ENCODE measurements around the gene CCDC57.
"Not testable (repeated sequence)": the region's sequence is repeated elsewhere in the genome, so short reads cannot be mapped to it uniquely, and the experiment has no call there.

Gene CCDC57

GRCh38 chr17:82149401-82150099 lies 63.1 kb downstream of the CCDC57 start:
- Histone ChIP-seq H3K27me3 (no peaks in the 10 kb centered on the region), H3K4me1 (peaks cover 11% of the 10 kb centered on the region), H3K9ac (no peak overlapping the region), H3K27ac (no peak overlapping the region), H3K36me3 (0 out of 2 replicates have a peak, but pooled peaks cover 3% of the 10 kb centered on the region), H3K4me3 (no peak overlapping the region), H3K4me2 (no peak overlapping the region), H3K9me3 (no peaks in the 10 kb centered on the region), H4K20me1 (no peaks in the 10 kb centered on the region)
- no peak for TF ChIP-seq Cebpa-rat (IDR thresholded peaks at IDR 0.05)

- no peaks in the 10 kb centered on the region for H3K9me3 ChIP-seq
- H3K27ac ChIP-seq, result no peak overlapping the region
- H4K20me1 ChIP-seq, result no peaks in the 10 kb centered on the region
- H3K27me3 ChIP-seq, result no peaks in the 10 kb centered on the region
- H3K9ac ChIP-seq, result no peak overlapping the region
- H3K36me3 ChIP-seq, result 0 out of 2 replicates have a peak, but pooled peaks cover under 1% of the 10 kb centered on the region
- no peak overlapping the region for H3K4me2 ChIP-seq
- H3K4me3 ChIP-seq, result no peak overlapping the region
- H3K4me1 ChIP-seq, result peaks cover 6% of the 10 kb centered on the region
- TF ChIP-seq Cebpa-rat (IDR thresholded peaks at IDR 0.05), result no peak
These were observed 63.6 kb downstream of the CCDC57 start for GRCh38 chr17:82148997-82149396.

- no peak for TF ChIP-seq Cebpa-rat (IDR thresholded peaks at IDR 0.05)
- Histone ChIP-seq H3K4me3 (no peak overlapping the region), H3K36me3 (no peaks in the 10 kb centered on the region), H3K9me3 (no peaks in the 10 kb centered on the region), H3K27me3 (no peaks in the 10 kb centered on the region), H3K9ac (no peak overlapping the region), H3K4me2 (no peak overlapping the region), H3K4me1 (no peaks in the 10 kb centered on the region), H3K27ac (no peak overlapping the region), H4K20me1 (no peaks in the 10 kb centered on the region)
These were observed 64.6 kb downstream of the CCDC57 start for GRCh38 chr17:82148011-82148410.

GRCh38 chr17:82146663-82147654 lies 65.7 kb downstream of the CCDC57 start:
- no peaks in the 10 kb centered on the region for H3K27me3 ChIP-seq

DNA sequence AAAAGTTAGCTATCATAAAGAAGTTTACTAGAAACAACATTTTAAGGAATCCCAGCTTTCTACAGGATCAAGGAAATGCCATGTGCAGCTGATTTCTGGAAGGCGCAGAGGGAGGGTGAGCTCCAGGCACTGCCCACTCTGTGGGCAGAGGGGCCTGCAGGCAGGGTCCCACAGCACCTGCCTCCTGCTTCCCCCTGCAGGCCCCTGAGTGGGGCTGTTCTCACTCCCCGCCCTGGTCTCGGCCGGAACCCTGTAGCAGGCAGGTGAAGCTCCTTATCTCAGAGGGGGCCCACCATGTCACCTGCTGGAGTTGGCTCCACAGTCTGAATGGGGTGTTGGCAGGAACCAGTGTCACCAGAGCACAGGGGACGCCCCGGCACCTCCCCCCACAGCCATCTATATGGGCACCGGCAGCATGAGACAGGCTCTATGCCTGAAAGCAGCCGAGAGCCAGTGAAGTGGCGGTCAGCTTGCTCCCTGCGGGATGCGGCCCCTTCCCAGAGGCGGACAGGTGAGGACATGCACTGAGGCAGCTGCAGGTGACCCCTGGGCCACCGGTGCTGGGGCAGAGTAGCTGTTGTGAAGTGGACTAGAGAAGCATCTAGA lies 67.0 kb downstream of the CCDC57 start:
- Histone ChIP-seq H3K27ac (no peak overlapping the region), H3K4me1 (no peaks in the 10 kb centered on the region), H3K27me3 (no peaks in the 10 kb centered on the region), H3K4me3 (no peak overlapping the region), H3K9ac (no peak overlapping the region), H3K36me3 (no peaks in the 10 kb centered on the region), H3K9me3 (no peaks in the 10 kb centered on the region), H4K20me1 (no peaks in the 10 kb centered on the region), H3K4me2 (no peak overlapping the region)
- no peak for TF ChIP-seq Cebpa-rat (IDR thresholded peaks at IDR 0.05)

More at GRCh38 chr17:82146663-82147654, 65.7 kb downstream of the CCDC57 start:
- no peak overlapping the region for H3K27ac ChIP-seq
- H3K9me3 ChIP-seq, result no peaks in the 10 kb centered on the region
- no peaks in the 10 kb centered on the region for H3K4me1 ChIP-seq
- no peaks in the 10 kb centered on the region for H3K36me3 ChIP-seq
- no peak for TF ChIP-seq Cebpa-rat (IDR thresholded peaks at IDR 0.05)
- no peaks in the 10 kb centered on the region for H4K20me1 ChIP-seq
- no peak overlapping the region for H3K4me2 ChIP-seq
- H3K9ac ChIP-seq, result no peak overlapping the region
- no peak overlapping the region for H3K4me3 ChIP-seq

GRCh38 chr17:82143333-82143732 lies 69.3 kb downstream of the CCDC57 start:
- Histone ChIP-seq H3K9me3 (no peaks in the 10 kb centered on the region), H4K20me1 (no peaks in the 10 kb centered on the region), H3K36me3 (no peaks in the 10 kb centered on the region), H3K4me2 (no peak overlapping the region), H3K9ac (no peak overlapping the region), H3K4me1 (no peaks in the 10 kb centered on the region), H3K4me3 (no peak overlapping the region), H3K27me3 (no peaks in the 10 kb centered on the region), H3K27ac (no peak overlapping the region)
- no peak for TF ChIP-seq Cebpa-rat (IDR thresholded peaks at IDR 0.05)

DNA sequence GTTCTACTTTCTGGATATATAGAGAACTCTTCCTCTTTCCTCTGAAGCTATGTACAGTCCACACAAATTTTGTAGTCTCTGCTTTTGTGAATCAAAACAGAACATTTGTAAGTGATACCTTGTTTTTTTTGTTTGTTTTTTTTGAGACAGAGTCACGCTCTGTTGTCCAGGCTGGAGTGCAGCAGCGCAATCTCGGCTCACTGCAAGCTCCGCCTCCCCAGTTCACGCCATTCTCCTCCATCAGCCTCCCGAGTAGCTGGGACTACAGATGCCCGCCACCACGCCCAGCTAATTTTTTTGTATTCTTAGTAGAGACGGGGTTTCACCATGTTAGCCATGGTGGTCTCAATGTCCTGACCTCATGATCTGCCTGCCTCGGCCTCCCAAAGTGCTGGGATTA lies 72.7 kb downstream of the CCDC57 start:
- H3K4me1 ChIP-seq, H3K27ac ChIP-seq, H3K4me3 ChIP-seq, H3K4me2 ChIP-seq, H3K27me3 ChIP-seq, H4K20me1 ChIP-seq, H3K36me3 ChIP-seq, H3K9ac ChIP-seq, H3K9me3 ChIP-seq: not testable (repeated sequence)

DNA sequence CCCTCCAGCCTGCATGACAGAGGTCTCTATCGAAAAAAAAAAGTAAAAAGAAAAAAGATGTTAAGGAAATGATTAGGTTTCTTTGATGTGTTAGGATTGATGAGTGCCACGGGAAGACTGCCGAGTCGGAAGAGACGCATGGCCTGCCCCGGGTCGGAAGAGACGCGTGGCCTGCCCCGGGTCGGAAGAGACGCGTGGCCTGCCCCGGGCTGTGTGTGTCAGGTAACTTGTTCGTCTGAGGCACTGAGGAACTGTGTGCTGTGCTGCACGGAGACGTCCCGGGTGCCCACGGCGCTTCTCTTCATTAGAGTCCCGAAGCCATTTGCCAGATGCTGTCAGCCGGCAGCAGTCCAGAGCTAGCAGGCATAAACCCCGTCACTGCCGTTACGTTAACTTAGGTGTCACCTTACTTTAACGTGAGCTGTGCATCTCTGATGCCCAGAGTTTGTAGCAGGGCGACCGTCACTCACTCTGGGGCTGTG lies 74.1 kb downstream of the CCDC57 start:
- Histone ChIP-seq H3K4me3 (no peak overlapping the region), H4K20me1 (no peaks in the 10 kb centered on the region), H3K4me2 (no peak overlapping the region), H3K36me3 (no peaks in the 10 kb centered on the region), H3K9me3 (no peaks in the 10 kb centered on the region), H3K27ac (no peak overlapping the region), H3K9ac (no peak overlapping the region), H3K27me3 (no peaks in the 10 kb centered on the region), H3K4me1 (peaks cover 5% of the 10 kb centered on the region)
- TF ChIP-seq Cebpa-rat (IDR thresholded peaks at IDR 0.05), result no peak

- no peak for TF ChIP-seq Cebpa-rat (IDR thresholded peaks at IDR 0.05)
- H3K9ac ChIP-seq, result no peak overlapping the region
- no peak overlapping the region for H3K4me3 ChIP-seq
- H3K9me3 ChIP-seq, result no peaks in the 10 kb centered on the region
- H3K4me2 ChIP-seq, result no peak overlapping the region
- no peak overlapping the region for H3K27ac ChIP-seq
- no peaks in the 10 kb centered on the region for H4K20me1 ChIP-seq
- H3K27me3 ChIP-seq, result no peaks in the 10 kb centered on the region
- no peaks in the 10 kb centered on the region for H3K36me3 ChIP-seq
- H3K4me1 ChIP-seq, result peaks cover 14% of the 10 kb centered on the region
These were observed 78.5 kb downstream of the CCDC57 start for GRCh38 chr17:82134101-82134500.

GRCh38 chr17:82133166-82133953 lies 79.3 kb downstream of the CCDC57 start:
- not testable (repeated sequence) for H3K4me3 ChIP-seq, H3K9me3 ChIP-seq, H3K36me3 ChIP-seq, H3K9ac ChIP-seq, H3K27ac ChIP-seq, H4K20me1 ChIP-seq, H3K27me3 ChIP-seq
- H3K4me1 ChIP-seq, result peaks cover 17% of the 10 kb centered on the region
- H3K4me2 ChIP-seq, result peak overlapping the region; percentile 14; the same call in 1 of the 2 replicates

Measured in BLaER1 (cell line).